Activated T-helper 1 cell treated with anti-CD3 and anti-CD28 coated beads, Interleukin-2, amount 50 U/mL, for 16 hours (primary cell): ENCODE results near the gene PCSK5.

Source experiments
- DNase-seq, 2 donors: peaks; one replicate each; pipeline ENCODE4 v3.0.0-alpha.2; 2020; ENCODE audit warnings: low read depth in 1 of 2, low spot score in 1 of 2

Gene PCSK5

GRCh38 chr9:76127637-76128036, 237.2 kb downstream of the PCSK5 start:
- no peak for DNase-seq

- no peak for DNase-seq
Measured at GRCh38 chr9:76135902-76136301, 245.4 kb downstream of the PCSK5 start.

- DNase-seq = no peak
Measured at GRCh38 chr9:76136986-76137385, 246.5 kb downstream of the PCSK5 start.

GRCh38 chr9:76137931-76138330, 247.5 kb downstream of the PCSK5 start:
- no peak for DNase-seq

- DNase-seq = no peak
Measured at GRCh38 chr9:76138360-76138759, 247.9 kb downstream of the PCSK5 start.

- DNase-seq = no peak
Measured at GRCh38 chr9:76143834-76144233, 253.4 kb downstream of the PCSK5 start.

GRCh38 chr9:76150013-76150412, 259.5 kb downstream of the PCSK5 start:
- no peak for DNase-seq

- no peak for DNase-seq
Measured at GRCh38 chr9:76151267-76151666, 260.8 kb downstream of the PCSK5 start.

- DNase-seq = no peak
Measured at GRCh38 chr9:76153339-76153738, 262.9 kb downstream of the PCSK5 start.

GRCh38 chr9:76153902-76154629, 263.6 kb downstream of the PCSK5 start:
- no peak for DNase-seq

GRCh38 chr9:76155361-76155760, 264.9 kb downstream of the PCSK5 start:
- DNase-seq = no peak

- DNase-seq = no peak
Measured at GRCh38 chr9:76158713-76159112, 268.2 kb downstream of the PCSK5 start.

- no peak for DNase-seq
Measured at GRCh38 chr9:76159293-76159926, 268.9 kb downstream of the PCSK5 start.

GRCh38 chr9:76161106-76161505, 270.6 kb downstream of the PCSK5 start:
- DNase-seq = no peak

- DNase-seq = no peak
Measured at GRCh38 chr9:76161541-76161940, 271.1 kb downstream of the PCSK5 start.

- no peak for DNase-seq
Measured at GRCh38 chr9:76162086-76162730, 271.7 kb downstream of the PCSK5 start.

GRCh38 chr9:76162751-76163500, 272.5 kb downstream of the PCSK5 start:
- DNase-seq = no peak

- DNase-seq = no peak
Measured at GRCh38 chr9:76166526-76166925, 276.1 kb downstream of the PCSK5 start.

GRCh38 chr9:76176171-76176570, 285.7 kb downstream of the PCSK5 start:
- DNase-seq = no peak

GRCh38 chr9:76177931-76178330, 287.5 kb downstream of the PCSK5 start:
- no peak for DNase-seq

- DNase-seq = no peak
Measured at GRCh38 chr9:76180541-76180940, 290.1 kb downstream of the PCSK5 start.
